ENCODE data around the gene DIS3.

Gene DIS3

GRCh38 chr13:72745260-72745659 lies 36.4 kb downstream of the DIS3 start:
- no peak for DNase-seq

GRCh38 chr13:72740015-72740414 lies 41.7 kb downstream of the DIS3 start:
- no peak for DNase-seq

DNA sequence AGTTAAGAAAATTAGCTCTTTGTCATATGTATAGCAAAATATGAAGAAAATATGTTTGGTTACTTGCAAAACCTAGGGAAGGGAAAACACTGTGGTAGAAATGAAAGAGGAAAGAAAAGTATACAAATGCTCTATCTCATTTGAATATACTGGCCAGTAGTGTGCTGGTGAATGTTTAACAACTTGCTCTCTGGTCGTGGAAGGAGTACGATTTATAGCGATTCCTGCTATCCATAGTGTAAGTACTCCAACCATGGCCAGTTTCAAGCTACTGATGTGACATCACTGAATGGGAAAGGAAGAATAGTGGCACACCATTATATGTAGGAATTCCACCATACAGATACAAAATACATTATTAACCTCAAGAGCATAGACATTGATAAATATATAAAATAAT lies 44.7 kb downstream of the DIS3 start:
- no peak for DNase-seq

DNA sequence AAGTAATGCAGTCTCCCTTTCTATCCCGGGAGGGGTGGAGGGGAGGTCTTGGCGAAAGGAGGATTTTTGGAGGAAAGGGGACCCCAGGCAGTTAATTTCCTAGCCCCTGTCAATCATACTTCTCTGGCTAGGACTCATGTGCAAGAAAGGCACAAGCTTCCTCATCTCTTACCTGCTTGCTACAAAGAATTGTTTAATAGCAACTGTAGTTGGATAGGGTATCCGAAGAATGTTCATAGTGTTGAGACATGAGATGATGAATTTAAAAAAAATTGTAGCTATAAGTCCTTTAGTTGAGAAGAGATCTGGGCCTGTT lies 53.5 kb downstream of the DIS3 start:
- DNase-seq: no peak

DNA sequence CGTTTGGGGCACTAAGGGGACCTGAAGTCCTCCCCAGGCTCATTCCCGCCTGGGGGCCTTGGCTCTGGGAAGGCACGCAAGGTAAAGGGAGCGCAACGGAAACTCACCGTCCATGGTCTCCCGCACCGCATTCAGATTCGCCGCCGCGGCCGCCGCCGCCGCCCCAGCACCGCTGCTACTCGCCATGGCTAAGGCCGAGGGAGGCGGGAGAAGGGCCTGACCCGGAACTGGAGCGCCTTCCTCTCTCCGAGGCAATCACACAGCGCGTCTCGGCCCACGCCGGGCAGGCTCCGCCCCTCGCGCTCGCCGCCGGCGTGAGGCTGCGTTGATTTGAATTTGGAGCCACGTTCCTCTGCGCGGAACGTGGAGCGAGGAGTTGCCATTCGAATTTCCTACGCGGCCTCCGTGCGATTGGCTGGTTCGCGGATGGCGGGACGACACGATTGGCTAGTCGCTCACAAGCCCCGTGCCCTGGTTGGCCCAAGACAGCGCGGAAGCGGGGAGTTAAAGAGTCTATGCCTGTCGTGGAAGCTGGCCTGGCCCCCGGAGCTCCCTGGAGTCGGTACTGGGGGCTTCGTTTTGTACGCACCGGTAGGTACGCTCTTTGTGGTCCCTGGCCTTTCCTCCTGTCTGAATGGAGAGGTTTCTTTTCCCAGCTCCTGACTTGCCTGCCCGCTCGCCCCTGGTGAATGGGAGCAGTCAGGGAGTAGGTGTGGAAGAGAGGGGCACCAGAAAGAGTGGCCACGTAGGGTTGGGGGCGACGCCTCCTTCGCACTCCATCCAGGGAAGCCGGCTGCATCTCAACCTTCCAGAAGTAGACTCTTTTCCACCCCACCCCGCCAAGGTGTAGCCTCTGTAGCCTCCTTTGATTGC lies 54.0 kb downstream of the DIS3 start, which contains the start of the genes BORA and MZT1:
Gene BORA (plus strand): TSS at position 507 of the 873 bp plus-strand sequence. CDS start 1,018 bp downstream, outside the sequence.
Gene MZT1 (minus strand): TSS at position 213 of the 873 bp plus-strand sequence. CDS start 27 bp downstream, at position 186.
- peak; percentile 96 for DNase-seq

GRCh38 chr13:72726726-72727416 lies 54.8 kb downstream of the DIS3 start:
- peak; percentile 59 for DNase-seq

GRCh38 chr13:72726185-72726584 lies 55.5 kb downstream of the DIS3 start:
- DNase-seq: peak; percentile 20

GRCh38 chr13:72716776-72717175 lies 64.9 kb downstream of the DIS3 start:
- DNase-seq: no peak

All from GF-D8 (cell line).